ENCODE data around the gene HEATR9.

- TF ChIP-seq CTCF (IDR thresholded peaks at IDR 0.05) (no peak), POLR2A (IDR thresholded peaks at IDR 0.05) (no peak)
Measured at GRCh38 chr17:35866341-35866950, 2.2 kb downstream of the HEATR9 start.

Data from uterus (tissue), 2 donors.